Left lung (tissue), 10 donors: ENCODE measurements around the gene PNKD. TPM values are rescaled to one million over a fixed set of nuclear protein-coding genes. Genes with fewer than 3 reads are reported as not detected.
A peak's percentile ranks its signal among the peaks of the same experiment; 100 is the strongest.

ENCODE experiments used
- ATAC-seq: fragments of 200-7000 bp; cut with Tn5 transposase; one replicate; pipeline ENCODE4 v1.9.1; 2020; ENCODE audit warnings: moderate library complexity
- DNase-seq, 4 donors: peaks; one replicate each; pipeline ENCODE4 v3.0.0-alpha.2; 2013 to 2020
- H3K27ac ChIP-seq, 2 donors: fragments of 200-600 bp; sonication (generic) in 1 of 2; one replicate each; pipeline versions ENCODE4 v1.5.0 to v1.8.0; 2020 to 2021
- H3K27me3 ChIP-seq, 2 donors: fragments of 200-600 bp; sonication (generic) in 1 of 2; one replicate each; pipeline versions ENCODE4 v1.5.0 to v1.8.0; 2020 to 2021
- H3K36me3 ChIP-seq, 2 donors: fragments of 200-600 bp; sonication (generic) in 1 of 2; one replicate each; pipeline versions ENCODE4 v1.5.0 to v1.8.0; 2020 to 2021
- H3K4me1 ChIP-seq, 2 donors: fragments of 200-600 bp; one replicate each; pipeline ENCODE4 v1.8.0; 2021
- H3K4me3 ChIP-seq, 2 donors: fragments of 200-600 bp; sonication (generic) in 1 of 2; one replicate each; pipeline versions ENCODE4 v1.5.0 to v1.8.0; 2020 to 2021; ENCODE audit warnings: mild to moderate bottlenecking in 1 of 2
- H3K9me3 ChIP-seq, 2 donors: fragments of 200-600 bp; sonication (generic) in 1 of 2; one replicate each; pipeline versions ENCODE4 v1.5.0 to v1.8.0; 2020 to 2021
- intact Hi-C, 2 donors: fragments of 100-400 bp; cut with DNase I; formaldehyde crosslinking; loops; one replicate each; pipeline versions ENCODE4 v1.11.2 to v1.14.2; 2022
- polyA plus RNA-seq, 6 donors: library from polyadenylated mRNA; unstranded; fragments of 120-200 nt; gene quantifications; one replicate each; pipeline ENCODE4 v1.2.1, GENCODE V29; 2013; ENCODE audit not compliant: insufficient read length in 6 of 6
- total RNA-seq, 2 donors: library from RNA; stranded (reverse); fragmentation: NEBNext Ultra II Directional; extraction: Animal tissue kit (Norgen Biotek cat#: 25700); gene quantifications; one replicate each; pipeline ENCODE4 v1.2.1, GENCODE V29; 2021
- TF ChIP-seq, protein P1 (sequence below), 2 donors: fragments of 200-600 bp; sonication (generic) in 1 of 2; IDR thresholded peaks; one replicate each; pipeline versions ENCODE4 v1.5.0 to v1.8.0; 2021; ENCODE audit warnings: antibody characterized with exemption in 2 of 2
- donor health status: DM: no; HTN: yes; CAD: no.
- donor health status: DM: no; HTN: no; CAD: no.

PNKD gene
- total and polyA plus RNA-seq, 8 donors: 58.2 to 96.8 (median 62.4) TPM

DNA sequence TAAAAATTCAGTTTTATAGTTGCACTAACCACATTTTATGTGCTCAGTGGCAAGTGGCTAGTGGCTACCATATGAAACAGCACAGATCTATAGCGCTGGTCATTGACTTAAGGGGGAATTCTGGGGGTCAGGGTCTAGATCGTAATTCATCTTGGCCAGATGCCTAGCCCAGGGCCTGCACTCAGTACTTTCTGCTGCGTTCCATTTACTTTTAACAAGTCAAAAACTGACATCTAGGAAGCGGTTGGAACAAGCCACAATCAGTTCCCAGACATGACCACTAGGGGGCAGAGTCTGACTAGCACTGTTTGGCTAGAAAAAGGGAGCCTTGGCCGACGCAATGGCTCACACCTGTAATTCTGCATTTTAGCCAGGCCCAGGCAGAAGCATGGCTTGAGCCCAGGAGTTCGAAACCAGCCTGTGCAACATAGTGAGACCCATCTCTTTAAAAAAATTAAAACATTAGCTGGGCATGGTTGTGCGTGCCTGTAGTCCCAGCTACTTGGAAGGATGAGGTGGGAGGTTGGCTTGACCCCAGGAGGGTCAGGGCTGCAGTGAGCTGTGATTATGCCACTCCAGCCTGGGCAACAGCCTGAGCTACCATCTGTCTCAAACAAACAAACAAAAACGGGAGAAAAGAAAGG is 31.0 kb downstream of the PNKD start:
- Histone ChIP-seq H3K9me3 (no peaks in the 10 kb centered on the region), H3K36me3 (no peaks in the 10 kb centered on the region), H3K27me3 (no peaks in the 10 kb centered on the region), H3K27ac (no peak overlapping the region), H3K4me1 (peaks cover 0 to 11% of the 10 kb centered on the region in 2 donors), H3K4me3 (no peak overlapping the region)
- TF ChIP-seq, protein P1, sequence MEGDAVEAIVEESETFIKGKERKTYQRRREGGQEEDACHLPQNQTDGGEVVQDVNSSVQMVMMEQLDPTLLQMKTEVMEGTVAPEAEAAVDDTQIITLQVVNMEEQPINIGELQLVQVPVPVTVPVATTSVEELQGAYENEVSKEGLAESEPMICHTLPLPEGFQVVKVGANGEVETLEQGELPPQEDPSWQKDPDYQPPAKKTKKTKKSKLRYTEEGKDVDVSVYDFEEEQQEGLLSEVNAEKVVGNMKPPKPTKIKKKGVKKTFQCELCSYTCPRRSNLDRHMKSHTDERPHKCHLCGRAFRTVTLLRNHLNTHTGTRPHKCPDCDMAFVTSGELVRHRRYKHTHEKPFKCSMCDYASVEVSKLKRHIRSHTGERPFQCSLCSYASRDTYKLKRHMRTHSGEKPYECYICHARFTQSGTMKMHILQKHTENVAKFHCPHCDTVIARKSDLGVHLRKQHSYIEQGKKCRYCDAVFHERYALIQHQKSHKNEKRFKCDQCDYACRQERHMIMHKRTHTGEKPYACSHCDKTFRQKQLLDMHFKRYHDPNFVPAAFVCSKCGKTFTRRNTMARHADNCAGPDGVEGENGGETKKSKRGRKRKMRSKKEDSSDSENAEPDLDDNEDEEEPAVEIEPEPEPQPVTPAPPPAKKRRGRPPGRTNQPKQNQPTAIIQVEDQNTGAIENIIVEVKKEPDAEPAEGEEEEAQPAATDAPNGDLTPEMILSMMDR (IDR thresholded peaks at IDR 0.05): peak; percentile 98
- DNase-seq (peak in 3 of 4 donors; percentile 71 to 89 (median 85)), ATAC-seq (peak; percentile 94)
- intact Hi-C loops: loop anchor here in 1 of 2 donors (10.0 kb wide), 1 partner anchor 164 kb away; no protein-coding TSS in a partner anchor

DNA sequence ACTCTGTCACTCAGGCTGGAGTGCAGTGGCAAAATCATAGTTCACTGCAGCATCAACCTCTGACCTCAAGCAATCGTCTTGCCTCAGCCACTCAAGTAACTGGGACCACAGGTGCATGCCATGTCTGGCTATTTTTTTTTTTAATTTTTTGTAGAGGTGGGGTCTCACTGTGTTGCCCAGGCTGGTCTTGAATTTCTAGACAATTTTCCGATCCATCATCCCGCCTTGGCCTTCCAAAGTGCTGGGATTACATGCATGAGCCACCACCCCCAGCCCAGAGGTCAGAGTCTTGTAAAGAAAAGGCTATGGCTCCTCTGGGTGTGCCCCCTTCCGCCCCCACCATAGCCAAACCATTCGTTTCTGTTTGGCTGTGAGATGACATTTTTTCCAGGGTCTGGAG is 35.1 kb downstream of the PNKD start:
- no peaks in the 10 kb centered on the region for H3K9me3 ChIP-seq
- no peak overlapping the region for H3K4me3 ChIP-seq
- H3K36me3 ChIP-seq: no peaks in the 10 kb centered on the region
- DNase-seq (no peak), ATAC-seq (no peak)
- H3K27ac ChIP-seq: no peak overlapping the region
- H3K4me1 ChIP-seq: peaks cover 0 to 20% of the 10 kb centered on the region in 2 donors
- TF ChIP-seq, protein P1 (IDR thresholded peaks at IDR 0.05): no peak
- H3K27me3 ChIP-seq: no peaks in the 10 kb centered on the region
- intact Hi-C loops: loop anchor here in 1 of 2 donors (10.0 kb wide), 1 partner anchor 159 kb away; no protein-coding TSS in a partner anchor

DNA sequence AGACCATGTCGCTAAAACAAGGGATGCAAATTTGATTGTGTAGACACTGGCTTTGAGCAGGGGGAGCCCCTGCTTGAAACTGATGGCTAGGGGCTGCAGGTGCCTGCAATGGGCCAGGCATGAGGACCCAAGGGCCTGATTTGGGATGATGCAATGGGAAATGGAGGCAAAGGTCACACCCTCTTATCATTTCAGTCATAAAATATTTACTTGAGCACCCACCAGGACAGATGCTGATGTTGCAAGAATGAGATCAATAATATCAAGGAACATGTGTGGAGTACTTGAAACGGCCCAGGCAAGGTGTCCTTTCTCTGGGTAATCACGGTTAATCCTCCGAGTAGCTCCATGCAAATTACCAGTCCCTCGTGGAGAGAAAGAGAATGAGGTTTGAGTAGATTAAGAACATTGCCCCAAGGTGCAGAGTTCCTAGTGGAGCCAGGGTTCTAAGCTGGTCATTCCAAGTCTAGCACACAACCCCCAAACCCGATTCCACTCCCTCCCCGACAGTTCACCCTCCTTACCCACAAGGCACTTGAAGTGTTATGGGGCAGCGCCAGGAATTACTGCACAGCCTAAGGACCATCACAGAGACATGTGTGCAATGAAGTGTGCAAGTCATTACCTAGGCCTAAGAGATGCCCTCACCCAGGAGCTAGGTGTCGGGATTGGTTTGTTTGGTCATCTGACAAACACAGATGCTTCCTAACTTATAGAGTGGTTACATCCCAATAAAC is 36.0 kb downstream of the PNKD start:
- Histone ChIP-seq H3K4me3 (no peak overlapping the region), H3K4me1 (peaks cover 0 to 22% of the 10 kb centered on the region in 2 donors), H3K27ac (no peak overlapping the region), H3K9me3 (no peaks in the 10 kb centered on the region), H3K27me3 (no peaks in the 10 kb centered on the region), H3K36me3 (no peaks in the 10 kb centered on the region)
- DNase-seq: no peak
- intact Hi-C loops: loop anchor here in 1 of 2 donors (10.0 kb wide), 1 partner anchor 158 kb away; no protein-coding TSS in a partner anchor
- no peak for ATAC-seq
- TF ChIP-seq, protein P1 (IDR thresholded peaks at IDR 0.05): no peak

DNA sequence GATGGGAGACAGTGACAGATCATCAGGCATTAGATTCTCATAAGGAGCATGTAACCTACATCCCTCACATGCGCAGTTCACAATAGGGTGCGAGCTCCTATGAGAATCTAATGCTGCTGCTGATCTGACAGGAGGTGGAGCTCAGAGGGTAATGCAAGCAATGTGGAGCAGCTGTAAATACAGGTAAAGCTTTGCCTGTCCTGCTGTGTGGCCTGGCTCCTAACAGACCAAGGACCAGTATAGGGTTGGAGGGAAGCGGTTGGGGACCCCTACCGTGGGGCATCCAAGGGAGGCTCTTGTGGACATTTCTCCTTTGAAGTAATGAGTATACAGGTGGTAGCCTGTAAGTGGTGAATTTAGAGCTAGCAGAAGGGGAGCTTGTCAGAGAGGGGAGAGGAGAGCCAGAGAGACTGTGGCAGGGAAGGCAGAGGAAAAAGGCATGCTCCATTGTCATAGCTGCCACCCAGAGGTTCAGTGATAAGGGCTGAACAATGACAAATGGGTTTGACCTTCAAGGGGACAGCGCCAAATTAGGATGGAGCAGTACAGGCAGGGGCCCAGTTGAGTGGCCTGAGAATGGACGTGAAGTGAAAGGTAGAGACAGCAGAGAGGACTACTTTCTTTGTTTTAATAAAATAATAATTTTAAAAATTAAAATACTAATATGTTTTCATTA is 37.2 kb downstream of the PNKD start:
- TF ChIP-seq, protein P1 (IDR thresholded peaks at IDR 0.05): no peak
- Histone ChIP-seq H3K4me3 (no peak overlapping the region), H3K36me3 (no peaks in the 10 kb centered on the region), H3K27ac (no peak overlapping the region), H3K27me3 (no peaks in the 10 kb centered on the region), H3K4me1 (peaks cover 0 to 22% of the 10 kb centered on the region in 2 donors), H3K9me3 (no peaks in the 10 kb centered on the region)
- DNase-seq (no peak), ATAC-seq (no peak)
- intact Hi-C loops: loop anchor here in 1 of 2 donors (10.0 kb wide), 1 partner anchor 157 kb away; no protein-coding TSS in a partner anchor
